OCI-LY7 (cell line): Measurements from ENCODE around the gene CALHM6. TPM values are rescaled to one million over a fixed set of nuclear protein-coding genes. Genes with fewer than 3 reads are reported as not detected.

ENCODE experiments used
- BruUV-seq: library from RNA; stranded (reverse); fragments of 400-500 nt; replicated peaks from 2 replicates; lab custom pipeline; 2021; lab: Mats Ljungman, UMichigan
- CTCF ChIA-PET: fragments of 300-600 bp; sonication (Branson Sonifier 250); formaldehyde crosslinking; loops from one replicate; lab custom pipeline; 2022; ENCODE audit warnings: antibody characterized with exemption; ENCODE audit not compliant: unreplicated experiment; lab: Charles Lee
- POLR2A ChIA-PET: fragments of 300-600 bp; sonication (Branson Sonifier 250); formaldehyde crosslinking; loops from one replicate; lab custom pipeline; 2022; ENCODE audit warnings: antibody characterized with exemption; lab: Charles Lee
- DNase-seq: peaks from one replicate; pipeline ENCODE4 v3.0.0-alpha.2; 2015; ENCODE audit warnings: low spot score
- H2AFZ ChIP-seq: fragments of 200-600 bp; sonication (generic), shearing (Covaris generic); 2 replicates; pipeline ENCODE4 v1.6.1; 2014; ENCODE audit warnings: mild to moderate bottlenecking, antibody characterized with exemption, low read length, moderate library complexity
- H3K27ac ChIP-seq: fragments of 200-600 bp; sonication (generic); 2 replicates; pipeline ENCODE4 v1.5.1; 2014; ENCODE audit warnings: mixed run types, low read depth, mild to moderate bottlenecking, moderate library complexity, low read length, inconsistent platforms; ENCODE audit not compliant: poor library complexity, severe bottlenecking
- H3K36me3 ChIP-seq: fragments of 200-600 bp; sonication (generic); 2 replicates; pipeline ENCODE4 v1.6.1; 2014; ENCODE audit warnings: mild to moderate bottlenecking, antibody characterized with exemption, low read length, moderate library complexity, mixed read lengths; ENCODE audit not compliant: insufficient read depth
- H3K4me1 ChIP-seq: fragments of 200-600 bp; sonication (generic); 2 replicates; pipeline ENCODE4 v1.5.1; 2014; ENCODE audit warnings: mild to moderate bottlenecking, low read length; ENCODE audit not compliant: insufficient read depth, poor library complexity, severe bottlenecking
- H3K4me2 ChIP-seq: fragments of 200-600 bp; sonication (generic); 2 replicates; pipeline ENCODE4 v1.6.1; 2014; ENCODE audit warnings: mild to moderate bottlenecking, low read length
- H3K4me3 ChIP-seq: fragments of 200-600 bp; sonication (generic); 2 replicates; pipeline ENCODE4 v1.5.1; 2014; ENCODE audit warnings: mild to moderate bottlenecking, low read depth, low read length; ENCODE audit not compliant: poor library complexity, severe bottlenecking
- H3K79me2 ChIP-seq: fragments of 200-600 bp; sonication (generic); 2 replicates; pipeline ENCODE4 v1.6.1; 2016; ENCODE audit warnings: low read depth, mild to moderate bottlenecking, low read length, moderate library complexity, mixed read lengths; ENCODE audit not compliant: insufficient read depth
- H3K9me2 ChIP-seq: fragments of 200-600 bp; sonication (generic); 2 replicates; pipeline ENCODE4 v1.6.1; 2016; ENCODE audit warnings: mild to moderate bottlenecking, low read length, mixed read lengths; ENCODE audit not compliant: insufficient read depth
- H3K9me3 ChIP-seq: fragments of 200-600 bp; sonication (generic); 2 replicates; pipeline ENCODE4 v1.6.1; 2014; ENCODE audit warnings: mild to moderate bottlenecking, mixed run types, low read length, mixed read lengths
- H4K20me1 ChIP-seq: fragments of 200-600 bp; sonication (generic); 2 replicates; pipeline ENCODE4 v1.6.1; 2014; ENCODE audit warnings: mild to moderate bottlenecking, antibody characterized with exemption, low read length, moderate library complexity, mixed read lengths; ENCODE audit not compliant: insufficient read depth
- CTCF ChIP-seq: fragments of 200-600 bp; sonication (generic); conservative IDR thresholded peaks from 2 replicates; pipeline ENCODE4 v1.5.1; 2014; ENCODE audit warnings: mild to moderate bottlenecking, antibody characterized with exemption, low read length, moderate library complexity, mixed read lengths
- EZH2phosphoT487 ChIP-seq: fragments of 200-600 bp; sonication (generic); IDR thresholded peaks from 2 replicates; pipeline ENCODE4 v1.6.1; 2018; ENCODE audit warnings: low read depth, borderline replicate concordance, mild to moderate bottlenecking, mixed run types, antibody characterized with exemption, low read length, moderate library complexity, mixed read lengths
- intact Hi-C: fragments of 100-400 bp; cut with micrococcal nuclease; formaldehyde crosslinking; loops from one replicate; pipeline ENCODE4 v1.10.0; 2022; ENCODE audit not compliant: unreplicated experiment
- total RNA-seq, 2 experiments: library from RNA; depleted of rRNA in 1 of 2; stranded (reverse); fragments of >200 nt in 1 of 2; shearing (Covaris generic) in 1 of 2; gene quantifications; 2 replicates each; pipeline ENCODE4 v1.2.3, GENCODE V29; 2014 to 2022

Gene CALHM6
- total RNA-seq, 2 experiments from 2014 or later, result 1.8 TPM; not detected in 1

- H3K4me3 ChIP-seq, result no peak overlapping the region
- no peaks in the 10 kb centered on the region for H4K20me1 ChIP-seq
- no peaks in the 10 kb centered on the region for H3K9me2 ChIP-seq
- H3K27ac ChIP-seq, result no peak overlapping the region
- H3K79me2 ChIP-seq, result no peaks in the 10 kb centered on the region
- H3K36me3 ChIP-seq, result no peaks in the 10 kb centered on the region
- DNase-seq, result no peak
- H2AFZ ChIP-seq, result no peak overlapping the region
- POLR2A ChIA-PET, result interaction anchor here (0.6 to 2.1 kb wide), 3 partner anchors 10 to 324 kb away, joined by 3 to 8 read pairs (median 6); no protein-coding TSS in a partner anchor
- CTCF ChIA-PET, result no interaction called here
- TF ChIP-seq EZH2phosphoT487 (no peak), CTCF (no peak)
- BruUV-seq, result no TSS peak
- no peak overlapping the region for H3K4me2 ChIP-seq
- no peaks in the 10 kb centered on the region for H3K9me3 ChIP-seq
- intact Hi-C loops, result no loop called here
- H3K4me1 ChIP-seq, result no peaks in the 10 kb centered on the region
These were observed 51.6 kb downstream of the CALHM6 start for GRCh38 chr6:116512734-116513133.

Other genes starting within 250 kb of the CALHM6 start
- 12.6 and 14.8 TPM in 2 replicates for gene TSPYL4, start 207.3 kb upstream of the CALHM6 start, total RNA-seq (2014; rRNA removed; shearing (Covaris generic))
- 16.2 and 17.6 TPM in 2 replicates for gene TSPYL4, start 207.3 kb upstream of the CALHM6 start, total RNA-seq (2022)
- gene TSPYL1, start 181.4 kb upstream of the CALHM6 start, total RNA-seq (2014; rRNA removed; shearing (Covaris generic)), result 32.8 and 33.3 TPM in 2 replicates
- 50.3 and 55.3 TPM in 2 replicates for gene TSPYL1, start 181.4 kb upstream of the CALHM6 start, total RNA-seq (2022)
- gene DSE, start 90.4 kb upstream of the CALHM6 start, total RNA-seq (2014; rRNA removed; shearing (Covaris generic)), result 3.9 and 5.3 TPM in 2 replicates
- gene DSE, start 90.4 kb upstream of the CALHM6 start, total RNA-seq (2022), result 6.2 and 7.6 TPM in 2 replicates
- gene CALHM5, start 50.3 kb downstream of the CALHM6 start, total RNA-seq (2014; rRNA removed; shearing (Covaris generic)), result not detected in 2 replicates
- not detected in 2 replicates for gene CALHM5, start 50.3 kb downstream of the CALHM6 start, total RNA-seq (2022)
- not detected in 2 replicates for gene TRAPPC3L, start 84.3 kb downstream of the CALHM6 start, total RNA-seq (2014; rRNA removed; shearing (Covaris generic))
- gene TRAPPC3L, start 84.3 kb downstream of the CALHM6 start, total RNA-seq (2022), result not detected in 2 replicates
- not detected in 2 replicates for gene CALHM4, start 92.4 kb downstream of the CALHM6 start, total RNA-seq (2014; rRNA removed; shearing (Covaris generic))
- not detected in 2 replicates for gene CALHM4, start 92.4 kb downstream of the CALHM6 start, total RNA-seq (2022)
- 23.0 and 33.4 TPM in 2 replicates for gene RWDD1, start 110.1 kb downstream of the CALHM6 start, total RNA-seq (2014; rRNA removed; shearing (Covaris generic))
- 36.5 and 38.2 TPM in 2 replicates for gene RWDD1, start 110.1 kb downstream of the CALHM6 start, total RNA-seq (2022)
- gene RSPH4A, start 155.1 kb downstream of the CALHM6 start, total RNA-seq (2014; rRNA removed; shearing (Covaris generic)), result 0.15 and 0.16 TPM in 2 replicates
- gene RSPH4A, start 155.1 kb downstream of the CALHM6 start, total RNA-seq (2022), result not detected in 2 replicates
- 17.8 and 18.0 TPM in 2 replicates for gene ZUP1, start 207.4 kb downstream of the CALHM6 start, total RNA-seq (2014; rRNA removed; shearing (Covaris generic))
- 20.9 and 26.8 TPM in 2 replicates for gene ZUP1, start 207.4 kb downstream of the CALHM6 start, total RNA-seq (2022)
- 10.3 and 12.4 TPM in 2 replicates for gene KPNA5, start 219.8 kb downstream of the CALHM6 start, total RNA-seq (2014; rRNA removed; shearing (Covaris generic))
- gene KPNA5, start 219.8 kb downstream of the CALHM6 start, total RNA-seq (2022), result 12.6 and 14.6 TPM in 2 replicates